ENCODE data around the gene DRD2. TPM values are rescaled to one million over a fixed set of nuclear protein-coding genes. Genes with fewer than 3 reads are reported as not detected.

Gene DRD2
- total RNA-seq, 4 donors from 2014 or later, result 0.13 to 0.17 TPM; not detected in 2

DNA sequence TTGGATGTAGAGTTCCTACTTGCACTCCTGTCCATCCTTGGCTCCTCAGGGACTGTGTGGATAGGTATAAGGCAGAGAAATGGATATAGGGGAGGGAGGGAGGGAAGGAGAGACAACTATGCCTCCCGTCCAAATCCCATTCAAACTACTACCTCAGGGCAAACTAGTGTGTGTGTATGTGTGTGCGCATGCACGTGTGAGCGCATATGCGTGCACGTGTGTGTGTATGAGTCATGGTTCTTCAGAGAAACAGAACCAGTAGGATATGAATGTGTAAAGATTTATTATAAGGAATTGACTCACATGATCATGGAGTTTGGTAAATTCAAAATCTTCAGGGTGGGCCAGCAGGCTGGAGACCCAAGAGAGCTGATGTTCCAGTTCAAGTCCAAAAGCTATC is 42.2 kb upstream of the DRD2 start:
- no peak for DNase-seq (ENCODE audit: extremely low spot score)
- H3K27ac ChIP-seq (replicated peaks in 1 of 4), result no peak overlapping the region
- no peaks in the 10 kb centered on the region for H3K36me3 ChIP-seq
- TF ChIP-seq POLR2A (IDR thresholded peaks at IDR 0.05; ENCODE audit: low read depth) (no peak), POLR2AphosphoS5 (IDR thresholded peaks at IDR 0.05) (no peak), EP300 (IDR thresholded peaks at IDR 0.05) (no peak)
- TF ChIP-seq, protein P1, sequence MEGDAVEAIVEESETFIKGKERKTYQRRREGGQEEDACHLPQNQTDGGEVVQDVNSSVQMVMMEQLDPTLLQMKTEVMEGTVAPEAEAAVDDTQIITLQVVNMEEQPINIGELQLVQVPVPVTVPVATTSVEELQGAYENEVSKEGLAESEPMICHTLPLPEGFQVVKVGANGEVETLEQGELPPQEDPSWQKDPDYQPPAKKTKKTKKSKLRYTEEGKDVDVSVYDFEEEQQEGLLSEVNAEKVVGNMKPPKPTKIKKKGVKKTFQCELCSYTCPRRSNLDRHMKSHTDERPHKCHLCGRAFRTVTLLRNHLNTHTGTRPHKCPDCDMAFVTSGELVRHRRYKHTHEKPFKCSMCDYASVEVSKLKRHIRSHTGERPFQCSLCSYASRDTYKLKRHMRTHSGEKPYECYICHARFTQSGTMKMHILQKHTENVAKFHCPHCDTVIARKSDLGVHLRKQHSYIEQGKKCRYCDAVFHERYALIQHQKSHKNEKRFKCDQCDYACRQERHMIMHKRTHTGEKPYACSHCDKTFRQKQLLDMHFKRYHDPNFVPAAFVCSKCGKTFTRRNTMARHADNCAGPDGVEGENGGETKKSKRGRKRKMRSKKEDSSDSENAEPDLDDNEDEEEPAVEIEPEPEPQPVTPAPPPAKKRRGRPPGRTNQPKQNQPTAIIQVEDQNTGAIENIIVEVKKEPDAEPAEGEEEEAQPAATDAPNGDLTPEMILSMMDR (IDR thresholded peaks at IDR 0.05), result no peak
- no peaks in the 10 kb centered on the region for H3K4me1 ChIP-seq
- H3K27me3 ChIP-seq, result peaks cover 0 to 15% (median 0%) of the 10 kb centered on the region in 4 donors
- no peak overlapping the region for H3K4me3 ChIP-seq
- 89% methylated on average over 6 of the region's 6 CpGs for WGBS
- intact Hi-C loops (cut with DNase I), result no loop called here
- no peaks in the 10 kb centered on the region for H3K9me3 ChIP-seq

DNA sequence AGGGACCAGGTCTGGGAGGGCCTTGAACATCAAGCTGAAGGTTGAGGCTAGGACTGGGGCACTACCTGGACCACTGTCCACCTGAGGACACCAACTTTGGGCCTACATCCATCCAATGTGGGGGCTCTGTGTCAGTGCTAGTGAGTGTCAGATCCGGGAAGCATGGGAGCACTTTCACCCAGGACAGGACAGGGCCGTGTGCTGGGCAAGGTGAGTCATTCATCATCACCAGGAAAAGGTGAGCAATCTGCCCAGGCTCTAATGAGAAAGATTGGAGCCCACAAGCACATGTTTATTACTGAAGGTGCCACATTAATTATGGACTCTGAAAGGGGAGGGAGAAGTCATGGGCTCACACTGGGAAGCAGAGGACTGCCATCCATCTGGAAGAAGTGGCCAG is 39.7 kb upstream of the DRD2 start:
- H3K27me3 ChIP-seq, result peaks cover 0 to 9% (median 0%) of the 10 kb centered on the region in 4 donors
- H3K27ac ChIP-seq (replicated peaks in 1 of 4), result no peak overlapping the region
- no peak for DNase-seq (ENCODE audit: extremely low spot score)
- WGBS, result 59% methylated on average over 2 of the region's 2 CpGs
- no peaks in the 10 kb centered on the region for H3K4me1 ChIP-seq
- H3K36me3 ChIP-seq, result no peaks in the 10 kb centered on the region
- no peak overlapping the region for H3K4me3 ChIP-seq
- no peaks in the 10 kb centered on the region for H3K9me3 ChIP-seq
- intact Hi-C loops (cut with DNase I), result no loop called here
- no peak for TF ChIP-seq POLR2AphosphoS5 (IDR thresholded peaks at IDR 0.05)
- TF ChIP-seq, protein P1 (IDR thresholded peaks at IDR 0.05), result no peak
- TF ChIP-seq EP300 (IDR thresholded peaks at IDR 0.05), result no peak
- TF ChIP-seq POLR2A (IDR thresholded peaks at IDR 0.05; ENCODE audit: low read depth), result no peak

DNA sequence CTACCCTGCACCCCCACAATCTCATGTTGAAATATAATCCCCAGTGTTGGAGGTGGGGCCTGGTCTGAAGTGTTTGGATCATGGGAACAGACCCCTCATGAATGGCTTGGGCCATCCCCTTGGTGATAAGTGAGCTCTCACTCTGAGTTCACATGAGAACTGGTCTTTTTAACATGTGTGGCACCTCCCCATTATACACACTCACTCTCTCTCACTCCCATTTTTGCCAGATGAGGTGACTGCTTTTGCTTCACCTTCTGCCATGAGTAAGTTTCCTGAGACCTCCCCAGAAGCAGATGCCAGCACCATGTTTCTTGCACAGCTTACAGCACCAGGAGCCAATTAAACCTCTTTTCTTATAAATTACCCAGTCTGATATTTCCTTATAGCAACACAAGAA is 32.1 kb upstream of the DRD2 start:
- peak; percentile 64 for DNase-seq (ENCODE audit: extremely low spot score)
- H3K27me3 ChIP-seq, result peaks cover 0 to 6% (median 0%) of the 10 kb centered on the region in 4 donors
- no peaks in the 10 kb centered on the region for H3K36me3 ChIP-seq
- H3K27ac ChIP-seq (replicated peaks in 1 of 4), result no peak overlapping the region
- H3K4me3 ChIP-seq, result no peak overlapping the region
- intact Hi-C loops (cut with DNase I), result no loop called here
- no peaks in the 10 kb centered on the region for H3K4me1 ChIP-seq
- TF ChIP-seq EP300 (IDR thresholded peaks at IDR 0.05) (no peak), POLR2AphosphoS5 (IDR thresholded peaks at IDR 0.05) (no peak), POLR2A (IDR thresholded peaks at IDR 0.05; ENCODE audit: low read depth) (no peak)
- TF ChIP-seq, protein P1 (IDR thresholded peaks at IDR 0.05), result no peak
- no peaks in the 10 kb centered on the region for H3K9me3 ChIP-seq

DNA sequence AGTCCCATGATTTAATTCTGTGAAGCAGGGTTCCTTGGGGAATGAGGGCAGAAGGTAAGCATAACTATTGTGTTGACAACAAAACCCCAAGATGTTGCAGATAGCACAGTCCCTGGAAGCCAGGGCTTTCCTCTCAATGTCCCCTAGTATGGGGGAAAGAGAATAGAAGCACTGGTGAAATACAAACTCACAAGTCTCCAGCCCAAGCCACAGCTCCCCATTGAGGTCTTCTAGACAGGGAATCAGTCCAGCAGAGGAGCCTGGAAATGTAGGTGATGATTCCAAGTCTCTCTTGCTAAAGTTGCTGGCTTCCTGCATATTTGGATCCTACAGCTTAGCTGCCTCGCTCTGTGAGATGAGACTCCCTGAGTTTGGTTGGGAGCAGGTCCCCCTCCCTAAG is 31.7 kb upstream of the DRD2 start:
- no peak for TF ChIP-seq POLR2A (IDR thresholded peaks at IDR 0.05; ENCODE audit: low read depth)
- 88% methylated on average over 1 of the region's 1 CpG for WGBS
- Histone ChIP-seq H3K4me3 (no peak overlapping the region), H3K27me3 (peaks cover 0 to 6% (median 0%) of the 10 kb centered on the region in 4 donors), H3K36me3 (no peaks in the 10 kb centered on the region), H3K4me1 (no peaks in the 10 kb centered on the region), H3K9me3 (no peaks in the 10 kb centered on the region), H3K27ac (replicated peaks in 1 of 4) (no peak overlapping the region)
- peak; percentile 70 for DNase-seq (ENCODE audit: extremely low spot score)
- intact Hi-C loops (cut with DNase I), result no loop called here

DNA sequence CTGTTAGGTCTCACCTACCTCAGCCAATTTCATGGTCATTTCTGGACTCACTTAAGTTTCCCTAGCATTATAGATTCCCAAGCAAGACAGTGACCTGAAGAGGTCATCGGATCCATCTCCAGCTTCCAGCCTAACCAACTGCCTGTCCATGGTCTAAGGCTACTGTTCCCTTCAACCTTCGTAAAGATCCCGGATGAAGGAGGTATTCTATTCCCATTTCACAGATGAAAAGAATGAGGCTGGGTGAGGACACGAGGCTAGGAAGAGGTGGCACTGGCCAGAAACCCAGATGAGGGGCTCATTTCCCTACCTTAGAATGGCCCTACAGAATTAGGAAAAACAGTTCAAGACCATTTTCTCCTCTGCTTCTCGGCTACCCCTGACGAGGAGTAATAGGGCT is 31.3 kb upstream of the DRD2 start:
- Histone ChIP-seq H3K4me1 (no peaks in the 10 kb centered on the region), H3K4me3 (no peak overlapping the region), H3K27ac (replicated peaks in 1 of 4) (no peak overlapping the region), H3K9me3 (no peaks in the 10 kb centered on the region), H3K27me3 (peaks cover 0 to 6% (median 0%) of the 10 kb centered on the region in 4 donors), H3K36me3 (no peaks in the 10 kb centered on the region)
- peak; percentile 64 for DNase-seq (ENCODE audit: extremely low spot score)
- intact Hi-C loops (cut with DNase I), result no loop called here
- WGBS, result 91% methylated on average over 5 of the region's 6 CpGs
- TF ChIP-seq POLR2A (IDR thresholded peaks at IDR 0.05; ENCODE audit: low read depth), result no peak
- no peak for TF ChIP-seq EP300 (IDR thresholded peaks at IDR 0.05)
- TF ChIP-seq, protein P1 (IDR thresholded peaks at IDR 0.05), result no peak
- TF ChIP-seq POLR2AphosphoS5 (IDR thresholded peaks at IDR 0.05), result no peak

All from esophagus muscularis mucosa (tissue), 4 donors.